ENCODE measurements around the gene SLC34A3.
"Not testable (repeated sequence)": the region's sequence is repeated elsewhere in the genome, so short reads cannot be mapped to it uniquely, and the experiment has no call there.

The SLC34A3 gene

DNA sequence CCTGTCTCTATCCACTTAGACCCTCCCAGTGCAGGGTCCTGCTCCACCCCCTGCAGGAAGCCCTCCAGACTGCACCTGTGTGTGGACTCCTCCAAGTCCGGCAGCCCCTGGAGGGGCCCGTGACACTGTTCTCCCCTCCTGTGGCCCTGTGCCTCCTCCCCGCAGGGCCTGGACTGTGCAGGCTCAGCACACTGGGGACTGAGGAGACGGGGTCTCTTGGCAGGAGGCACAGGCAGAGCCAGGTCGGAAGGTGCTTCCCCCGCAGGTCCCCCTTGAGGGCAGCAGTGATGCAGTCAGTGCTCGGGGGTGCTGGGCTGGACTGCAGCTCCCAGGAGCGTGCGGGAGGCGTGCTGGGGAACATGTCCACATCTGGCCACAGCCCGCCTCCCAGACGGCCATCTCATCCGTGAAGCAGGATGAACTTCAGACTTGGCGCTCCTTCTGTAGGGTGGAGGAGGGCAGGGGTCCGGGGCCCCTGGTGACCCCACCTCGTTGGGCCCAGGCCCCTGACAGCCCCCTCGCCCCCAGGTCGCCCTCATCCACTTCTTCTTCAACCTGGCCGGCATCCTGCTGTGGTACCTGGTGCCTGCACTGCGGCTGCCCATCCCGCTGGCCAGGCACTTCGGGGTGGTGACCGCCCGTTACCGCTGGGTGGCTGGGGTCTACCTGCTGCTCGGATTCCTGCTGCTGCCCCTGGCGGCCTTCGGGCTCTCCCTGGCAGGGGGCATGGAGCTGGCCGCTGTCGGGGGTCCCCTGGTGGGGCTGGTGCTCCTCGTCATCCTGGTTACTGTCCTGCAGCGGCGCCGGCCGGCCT is 4.9 kb downstream of the SLC34A3 start:
- Histone ChIP-seq H3K27me3 (ENCODE audit: control insufficient read depth, insufficient read depth, low read length) (no peaks in the 10 kb centered on the region), H3K36me3 (ENCODE audit: control insufficient read depth, low read depth, low read length) (no peaks in the 10 kb centered on the region), H3K27ac (ENCODE audit: low read length) (no peak overlapping the region), H3K4me3 (ENCODE audit: low read length) (no peak overlapping the region), H3K4me1 (ENCODE audit: control insufficient read depth, low read depth, low read length) (no peaks in the 10 kb centered on the region), H3K9me3 (ENCODE audit: control insufficient read depth, low read depth, low read length) (no peaks in the 10 kb centered on the region), H3K9ac (ENCODE audit: low read length) (no peak overlapping the region)

DNA sequence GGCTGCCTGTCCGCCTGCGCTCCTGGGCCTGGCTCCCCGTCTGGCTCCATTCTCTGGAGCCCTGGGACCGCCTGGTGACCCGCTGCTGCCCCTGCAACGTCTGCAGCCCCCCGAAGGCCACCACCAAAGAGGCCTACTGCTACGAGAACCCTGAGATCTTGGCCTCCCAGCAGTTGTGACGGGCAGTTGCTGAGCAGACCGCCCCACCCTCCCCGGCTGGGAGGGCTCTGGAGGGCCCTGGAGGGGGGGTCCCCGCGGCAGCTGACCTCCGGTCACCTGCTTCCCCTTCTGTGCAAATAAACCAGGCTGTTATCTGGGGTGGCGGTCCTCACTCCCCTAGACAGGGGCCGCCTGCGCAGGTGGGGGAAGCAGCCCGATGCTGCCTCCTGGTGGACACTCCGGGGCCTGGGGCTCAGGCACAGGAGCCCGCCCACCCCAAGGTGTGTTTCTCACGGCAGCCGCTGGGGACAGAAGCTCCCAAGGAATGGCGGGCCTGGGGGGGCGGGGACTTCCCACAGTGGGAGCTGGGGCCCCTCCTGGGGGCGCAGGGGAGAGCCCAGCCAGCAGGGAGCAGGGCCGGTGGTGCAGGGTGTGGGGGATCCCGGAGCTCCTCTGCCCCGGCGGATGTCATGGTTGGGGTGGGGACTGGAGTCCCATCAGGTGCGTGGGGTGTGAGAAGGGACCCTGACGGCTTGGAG is 5.7 kb downstream of the SLC34A3 start:
- Histone ChIP-seq H3K4me1 (ENCODE audit: control insufficient read depth, low read depth, low read length) (no peaks in the 10 kb centered on the region), H3K27ac (ENCODE audit: low read length) (no peak overlapping the region), H3K9ac (ENCODE audit: low read length) (no peak overlapping the region), H3K9me3 (ENCODE audit: control insufficient read depth, low read depth, low read length) (no peaks in the 10 kb centered on the region), H3K4me3 (ENCODE audit: low read length) (no peak overlapping the region), H3K27me3 (ENCODE audit: control insufficient read depth, insufficient read depth, low read length) (no peaks in the 10 kb centered on the region), H3K36me3 (ENCODE audit: control insufficient read depth, low read depth, low read length) (no peaks in the 10 kb centered on the region)

DNA sequence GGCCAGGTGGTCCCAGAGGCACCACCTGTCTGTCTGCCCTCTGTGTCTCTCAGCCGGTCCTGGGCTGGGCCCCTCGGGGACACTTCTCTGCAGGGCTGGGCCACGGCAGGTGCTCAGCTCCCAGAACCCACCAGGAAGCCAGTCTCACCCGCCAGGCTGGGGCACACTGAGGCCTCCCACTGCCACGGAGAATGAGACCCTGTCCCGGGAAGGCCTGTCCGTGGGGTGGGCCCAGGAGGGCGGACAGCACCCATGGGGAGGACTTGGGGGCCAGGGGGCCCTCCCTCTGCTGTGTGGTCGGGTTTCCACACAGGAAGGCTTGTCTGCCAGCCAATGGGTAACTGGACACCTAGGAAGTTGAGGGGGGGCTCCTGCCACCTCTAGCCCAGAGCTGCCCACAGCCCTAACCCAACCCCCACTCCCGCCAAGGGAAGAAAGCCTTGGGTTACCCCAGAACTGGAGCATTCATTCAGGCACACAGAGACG is 6.3 kb downstream of the SLC34A3 start:
- H3K4me3 ChIP-seq (ENCODE audit: low read length): no peak overlapping the region
- H3K4me1 ChIP-seq (ENCODE audit: control insufficient read depth, low read depth, low read length): peaks cover under 1% of the 10 kb centered on the region
- H3K27ac ChIP-seq (ENCODE audit: low read length): no peak overlapping the region
- H3K36me3 ChIP-seq (ENCODE audit: control insufficient read depth, low read depth, low read length): no peaks in the 10 kb centered on the region
- no peaks in the 10 kb centered on the region for H3K27me3 ChIP-seq (ENCODE audit: control insufficient read depth, insufficient read depth, low read length)
- H3K9ac ChIP-seq (ENCODE audit: low read length): no peak overlapping the region
- no peaks in the 10 kb centered on the region for H3K9me3 ChIP-seq (ENCODE audit: control insufficient read depth, low read depth, low read length)

DNA sequence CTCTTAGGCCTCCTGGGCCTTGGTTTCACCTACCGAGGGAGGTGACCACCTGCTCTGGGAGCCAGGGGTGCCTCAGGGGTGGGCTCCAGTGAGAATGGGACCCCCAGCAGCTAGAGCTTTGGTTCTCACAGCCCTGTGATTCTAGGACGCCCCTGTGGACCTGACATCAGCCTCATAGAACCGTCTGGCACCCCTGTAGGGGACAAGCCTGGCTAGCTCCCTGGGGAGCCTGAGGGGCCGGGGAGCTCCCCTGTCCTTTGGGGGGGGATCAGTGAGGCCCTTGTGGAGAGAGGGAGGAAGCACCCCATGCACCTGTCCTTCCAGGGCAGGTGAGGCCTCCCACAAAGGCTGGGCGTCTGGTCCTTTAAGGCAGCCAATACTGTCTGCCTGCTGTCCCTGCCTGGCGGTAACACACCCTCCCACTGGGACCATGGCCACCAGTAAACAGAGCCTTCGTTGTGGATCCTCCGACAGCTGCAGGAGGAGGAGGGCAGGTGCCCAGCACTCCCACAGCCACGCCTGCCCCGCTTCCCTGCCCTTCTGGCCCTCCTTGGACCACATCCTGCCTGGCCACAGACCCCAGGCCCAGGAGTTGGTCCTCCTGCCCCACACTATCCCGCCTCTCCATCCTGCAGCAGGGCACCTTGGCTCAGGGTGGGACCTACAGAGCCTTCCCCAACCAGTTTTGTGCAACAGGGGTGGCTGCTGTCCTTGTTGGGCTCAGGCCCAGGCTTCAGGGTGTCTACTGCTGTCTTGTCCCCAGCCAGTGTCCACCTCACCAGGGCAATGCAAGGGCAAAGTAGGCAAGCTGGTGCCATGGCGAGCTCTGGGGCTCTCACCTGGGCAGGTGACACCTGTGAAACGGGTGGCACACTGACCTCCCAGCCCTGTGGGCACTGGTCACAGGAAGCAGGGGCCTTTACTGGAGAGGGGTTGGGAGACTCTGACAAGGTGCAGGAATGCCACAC is 7.3 kb downstream of the SLC34A3 start:
- Histone ChIP-seq H3K27ac (ENCODE audit: low read length) (no peak overlapping the region), H3K27me3 (ENCODE audit: control insufficient read depth, insufficient read depth, low read length) (no peaks in the 10 kb centered on the region), H3K36me3 (ENCODE audit: control insufficient read depth, low read depth, low read length) (peaks cover 11% of the 10 kb centered on the region), H3K4me3 (ENCODE audit: low read length) (no peak overlapping the region), H3K9ac (ENCODE audit: low read length) (no peak overlapping the region), H3K4me1 (ENCODE audit: control insufficient read depth, low read depth, low read length) (peaks cover 6% of the 10 kb centered on the region), H3K9me3 (ENCODE audit: control insufficient read depth, low read depth, low read length) (no peaks in the 10 kb centered on the region)

DNA sequence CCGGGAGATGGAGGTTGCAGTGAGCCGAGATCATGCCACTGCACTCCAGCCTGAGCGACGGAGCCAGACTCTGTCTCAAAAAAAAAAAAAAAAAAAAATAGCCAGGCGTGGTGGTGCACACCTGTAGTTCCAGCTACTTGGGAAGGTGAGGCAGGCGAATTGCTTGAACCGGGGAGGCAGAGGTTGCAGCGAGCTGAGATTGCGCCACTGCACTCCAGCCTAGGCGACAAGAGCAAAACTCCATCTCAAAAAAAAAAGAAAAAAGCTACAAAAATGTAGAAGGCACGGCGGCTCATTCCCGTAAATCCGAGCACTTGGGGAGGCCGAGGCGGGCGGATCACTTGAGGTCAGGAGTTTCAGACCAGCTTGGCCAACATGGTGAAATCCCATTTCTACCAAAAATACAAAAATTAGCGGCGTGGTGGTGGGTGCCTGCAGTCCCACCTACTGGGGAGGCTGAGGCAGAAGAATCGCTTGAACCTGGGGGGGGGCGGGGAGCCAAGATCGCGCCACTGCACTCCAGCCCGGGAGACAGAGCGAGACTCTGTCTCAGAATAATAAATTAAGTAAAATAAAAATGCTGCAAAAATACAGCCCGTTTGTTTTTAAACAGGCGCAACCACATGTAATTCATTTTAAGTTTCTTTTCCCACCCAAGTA is 9.0 kb downstream of the SLC34A3 start:
- not testable (repeated sequence) for H3K27ac ChIP-seq (ENCODE audit: low read length); H3K9me3 ChIP-seq (ENCODE audit: control insufficient read depth, low read depth, low read length); H3K27me3 ChIP-seq (ENCODE audit: control insufficient read depth, insufficient read depth, low read length)
- H3K36me3 ChIP-seq (ENCODE audit: control insufficient read depth, low read depth, low read length): peaks cover 18% of the 10 kb centered on the region
- peak overlapping the region; percentile 77 for H3K9ac ChIP-seq (ENCODE audit: low read length)
- peak overlapping the region; percentile 80 for H3K4me3 ChIP-seq (ENCODE audit: low read length)
- H3K4me1 ChIP-seq (ENCODE audit: control insufficient read depth, low read depth, low read length): peaks cover 12% of the 10 kb centered on the region

DNA sequence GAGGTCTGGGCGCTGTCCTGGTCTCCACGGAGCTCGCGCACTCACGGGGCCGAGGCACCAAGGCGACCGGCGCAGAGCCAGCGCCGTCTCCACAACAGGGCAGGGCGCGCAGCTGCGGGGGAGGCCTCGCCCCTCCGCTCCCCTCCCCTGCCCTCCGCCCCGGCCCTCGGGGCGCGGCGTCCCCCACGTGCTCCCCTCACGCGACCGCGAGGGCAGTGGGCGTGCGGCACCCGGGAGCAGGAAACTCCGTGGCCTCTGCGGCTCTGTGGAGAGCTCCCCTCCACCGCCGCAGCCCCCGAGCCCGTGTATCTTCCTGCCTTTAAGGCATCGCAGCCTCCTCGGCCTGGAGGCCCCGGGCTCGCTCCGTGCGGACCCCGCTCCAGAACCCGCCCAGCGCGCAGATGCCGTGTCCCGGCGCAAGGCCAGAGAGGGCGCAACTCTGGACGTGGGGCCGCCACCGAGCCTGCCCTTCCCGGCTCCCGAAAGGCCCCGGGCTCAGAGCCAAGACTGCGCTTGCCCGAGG is 9.7 kb downstream of the SLC34A3 start:
- Histone ChIP-seq H3K27ac (ENCODE audit: low read length) (peak overlapping the region; percentile 14), H3K36me3 (ENCODE audit: control insufficient read depth, low read depth, low read length) (peaks cover 18% of the 10 kb centered on the region), H3K4me1 (ENCODE audit: control insufficient read depth, low read depth, low read length) (peaks cover 12% of the 10 kb centered on the region), H3K27me3 (ENCODE audit: control insufficient read depth, insufficient read depth, low read length) (no peaks in the 10 kb centered on the region), H3K9ac (ENCODE audit: low read length) (peak overlapping the region; percentile 77), H3K4me3 (ENCODE audit: low read length) (peak overlapping the region; percentile 80), H3K9me3 (ENCODE audit: control insufficient read depth, low read depth, low read length) (no peaks in the 10 kb centered on the region)

DNA sequence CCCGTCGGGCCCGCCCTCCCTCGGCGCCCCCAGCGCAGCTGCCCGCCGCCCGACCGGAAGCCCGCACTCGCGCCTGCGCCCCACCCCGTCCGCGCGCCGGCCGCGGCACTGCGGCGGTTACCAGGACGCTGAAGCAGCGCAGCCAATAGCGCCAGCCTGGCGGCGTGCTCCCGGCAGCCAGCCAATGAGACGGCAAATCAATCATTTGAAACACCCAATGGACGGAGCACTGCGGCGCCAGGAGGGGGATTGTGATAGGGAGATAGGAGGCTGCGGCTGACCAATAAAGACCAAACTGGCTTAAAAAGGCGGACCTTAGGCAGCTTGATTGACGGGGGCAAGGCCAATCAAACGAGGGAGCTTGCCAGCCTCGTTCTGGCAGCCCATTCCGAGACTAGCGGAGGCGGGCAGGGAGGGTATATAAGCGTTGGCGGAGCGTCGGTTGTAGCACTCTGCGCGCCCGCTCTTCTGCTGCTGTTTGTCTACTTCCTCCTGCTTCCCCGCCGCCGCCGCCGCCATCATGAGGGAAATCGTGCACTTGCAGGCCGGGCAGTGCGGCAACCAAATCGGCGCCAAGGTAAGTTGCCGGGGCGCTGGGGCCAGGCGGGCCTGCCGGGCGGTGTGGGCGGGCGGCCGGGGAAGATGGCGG is 10.3 kb downstream of the SLC34A3 start, which contains the start of gene TUBB4B:
Gene TUBB4B, plus strand, starts transcription at position 447 of the 649 bp plus-strand sequence. Its CDS starts 74 bp downstream, at position 521.
- Histone ChIP-seq H3K4me1 (ENCODE audit: control insufficient read depth, low read depth, low read length) (peaks cover 12% of the 10 kb centered on the region), H3K36me3 (ENCODE audit: control insufficient read depth, low read depth, low read length) (peaks cover 18% of the 10 kb centered on the region), H3K9ac (ENCODE audit: low read length) (peak within 1 kb of the TSS; percentile 77), H3K27ac (ENCODE audit: low read length) (peak within 1 kb of the TSS; percentile 14), H3K9me3 (ENCODE audit: control insufficient read depth, low read depth, low read length) (no peaks in the 10 kb centered on the region), H3K27me3 (ENCODE audit: control insufficient read depth, insufficient read depth, low read length) (no peaks in the 10 kb centered on the region), H3K4me3 (ENCODE audit: low read length) (peak within 1 kb of the TSS; percentile 80)

DNA sequence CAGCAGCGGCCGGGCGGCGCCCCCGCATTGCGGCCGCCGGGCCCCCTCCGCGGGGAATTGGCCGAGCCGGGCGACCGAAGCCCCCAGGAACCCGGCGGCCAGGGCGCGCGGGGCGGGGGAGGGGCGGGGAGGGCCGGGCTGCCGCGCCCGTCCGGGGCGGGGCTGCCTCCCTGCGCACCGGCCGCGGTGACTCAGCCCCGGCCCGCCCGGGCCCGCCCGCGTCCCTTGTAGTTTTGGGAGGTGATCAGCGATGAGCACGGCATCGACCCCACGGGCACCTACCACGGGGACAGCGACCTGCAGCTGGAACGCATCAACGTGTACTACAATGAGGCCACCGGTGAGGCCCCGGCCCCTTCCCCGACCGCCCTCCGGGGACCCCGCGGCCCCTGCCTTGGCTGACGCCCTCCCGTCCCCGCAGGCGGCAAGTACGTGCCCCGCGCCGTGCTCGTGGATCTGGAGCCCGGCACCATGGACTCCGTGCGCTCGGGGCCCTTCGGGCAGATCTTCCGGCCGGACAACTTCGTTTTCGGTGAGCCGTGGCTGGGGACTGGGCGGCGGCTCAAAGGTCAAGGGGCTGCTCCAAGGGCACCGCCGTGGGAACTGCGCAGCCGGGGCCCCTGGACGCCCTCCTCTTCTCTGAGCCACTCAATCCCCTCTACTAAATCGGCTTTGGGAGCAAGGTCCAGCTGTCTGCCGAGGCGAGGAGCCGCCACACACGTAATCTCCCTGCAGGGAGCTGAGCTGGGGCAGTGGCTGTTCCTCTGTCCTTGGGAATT is 11.0 kb downstream of the SLC34A3 start:
- peaks cover 12% of the 10 kb centered on the region for H3K4me1 ChIP-seq (ENCODE audit: control insufficient read depth, low read depth, low read length)
- peak overlapping the region; percentile 77 for H3K4me3 ChIP-seq (ENCODE audit: low read length)
- H3K36me3 ChIP-seq (ENCODE audit: control insufficient read depth, low read depth, low read length): peaks cover 18% of the 10 kb centered on the region
- no peak overlapping the region for H3K27ac ChIP-seq (ENCODE audit: low read length)
- H3K9me3 ChIP-seq (ENCODE audit: control insufficient read depth, low read depth, low read length): no peaks in the 10 kb centered on the region
- no peaks in the 10 kb centered on the region for H3K27me3 ChIP-seq (ENCODE audit: control insufficient read depth, insufficient read depth, low read length)
- H3K9ac ChIP-seq (ENCODE audit: low read length): peak overlapping the region; percentile 63

DNA sequence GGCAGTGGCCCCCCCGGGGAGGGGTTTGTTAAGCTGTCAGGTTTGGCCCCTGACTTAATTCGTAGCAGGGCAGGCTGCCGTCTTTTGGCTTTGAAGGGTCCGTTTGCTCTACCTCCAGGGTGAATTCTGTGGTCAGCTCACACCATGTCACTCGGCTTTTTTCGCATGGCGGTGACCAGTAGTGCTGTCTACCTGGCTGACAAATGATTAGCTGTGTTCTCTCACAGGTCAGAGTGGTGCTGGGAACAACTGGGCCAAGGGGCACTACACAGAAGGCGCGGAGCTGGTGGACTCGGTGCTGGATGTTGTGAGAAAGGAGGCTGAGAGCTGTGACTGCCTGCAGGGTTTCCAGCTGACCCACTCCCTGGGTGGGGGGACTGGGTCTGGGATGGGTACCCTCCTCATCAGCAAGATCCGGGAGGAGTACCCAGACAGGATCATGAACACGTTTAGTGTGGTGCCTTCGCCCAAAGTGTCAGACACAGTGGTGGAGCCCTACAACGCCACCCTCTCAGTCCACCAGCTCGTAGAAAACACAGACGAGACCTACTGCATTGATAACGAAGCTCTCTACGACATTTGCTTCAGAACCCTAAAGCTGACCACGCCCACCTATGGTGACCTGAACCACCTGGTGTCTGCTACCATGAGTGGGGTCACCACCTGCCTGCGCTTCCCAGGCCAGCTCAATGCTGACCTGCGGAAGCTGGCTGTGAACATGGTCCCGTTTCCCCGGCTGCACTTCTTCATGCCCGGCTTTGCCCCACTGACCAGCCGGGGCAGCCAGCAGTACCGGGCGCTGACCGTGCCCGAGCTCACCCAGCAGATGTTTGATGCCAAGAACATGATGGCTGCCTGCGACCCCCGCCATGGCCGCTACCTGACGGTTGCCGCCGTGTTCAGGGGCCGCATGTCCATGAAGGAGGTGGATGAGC is 11.8 kb downstream of the SLC34A3 start:
- Histone ChIP-seq H3K9ac (ENCODE audit: low read length) (peak overlapping the region; percentile 63), H3K4me3 (ENCODE audit: low read length) (peak overlapping the region; percentile 77), H3K9me3 (ENCODE audit: control insufficient read depth, low read depth, low read length) (no peaks in the 10 kb centered on the region), H3K27ac (ENCODE audit: low read length) (no peak overlapping the region), H3K4me1 (ENCODE audit: control insufficient read depth, low read depth, low read length) (peaks cover 12% of the 10 kb centered on the region), H3K36me3 (ENCODE audit: control insufficient read depth, low read depth, low read length) (peaks cover 18% of the 10 kb centered on the region), H3K27me3 (ENCODE audit: control insufficient read depth, insufficient read depth, low read length) (no peaks in the 10 kb centered on the region)
